NCI-H446 (cell line): ENCODE data around the gene UST.
"Not testable (repeated sequence)": the region's sequence is repeated elsewhere in the genome, so short reads cannot be mapped to it uniquely, and the experiment has no call there.

Experiments
- DNase-seq, 2 experiments: peaks; one replicate each; lab custom pipeline; 2025; lab: John Stamatoyannopoulos, UW

UST gene

DNA sequence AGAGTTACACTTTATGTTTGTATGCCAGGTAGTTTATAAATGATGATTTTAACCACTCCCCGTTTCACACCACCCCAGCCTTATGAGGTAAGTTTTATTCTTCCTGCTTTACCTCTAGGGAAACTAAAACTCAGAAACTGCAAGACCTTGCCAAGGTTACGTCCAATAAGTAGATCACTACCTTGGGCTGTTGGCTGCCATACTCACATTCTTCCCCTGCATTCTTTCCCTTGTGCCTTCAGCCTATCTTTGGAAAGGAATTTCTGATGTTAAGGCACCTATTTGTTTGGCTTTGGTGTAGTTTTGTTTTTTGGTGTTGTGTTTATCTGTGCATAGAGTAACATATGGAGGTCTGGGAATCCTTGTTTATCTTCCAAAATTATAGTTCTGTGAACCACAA is 122.1 kb downstream of the UST start:
- no peak for DNase-seq

DNA sequence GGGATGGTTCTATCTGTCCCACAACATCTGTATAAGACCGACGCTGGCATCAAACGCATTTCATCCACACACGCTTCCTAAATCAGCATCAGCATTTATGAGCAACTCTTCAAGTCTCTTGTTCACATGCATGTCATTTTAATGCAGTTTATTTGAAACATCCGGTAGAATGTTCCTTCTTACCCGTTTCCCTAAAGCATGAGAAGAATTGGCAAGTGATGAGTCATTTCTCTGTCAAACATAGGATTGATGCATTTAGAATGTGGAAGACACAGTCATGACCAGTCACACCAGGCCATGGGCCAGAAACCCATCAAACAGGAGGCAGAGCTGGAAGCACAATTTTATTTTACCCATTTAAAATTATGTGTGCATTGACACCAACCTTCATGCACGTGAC is 122.8 kb downstream of the UST start:
- no peak for DNase-seq

DNA sequence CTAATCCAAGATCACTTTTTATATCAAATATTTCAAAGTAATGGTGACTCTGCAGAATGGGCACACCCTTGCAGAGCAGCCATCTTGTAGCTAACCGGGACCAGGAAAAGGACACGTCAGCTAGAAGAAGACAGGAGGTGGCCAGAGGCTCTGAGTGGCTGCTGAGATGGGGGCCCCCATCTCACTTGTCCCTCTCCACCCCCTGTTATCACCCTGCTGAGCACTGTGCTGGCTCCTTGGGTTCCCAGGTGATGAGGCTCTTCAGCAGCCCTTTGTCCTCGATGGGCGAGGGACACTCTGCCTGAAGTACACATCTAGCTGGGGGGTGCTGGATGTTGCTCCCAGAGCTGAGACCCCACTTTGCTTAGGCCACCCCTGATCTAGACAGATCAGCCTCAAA is 126.3 kb downstream of the UST start:
- DNase-seq: no peak

DNA sequence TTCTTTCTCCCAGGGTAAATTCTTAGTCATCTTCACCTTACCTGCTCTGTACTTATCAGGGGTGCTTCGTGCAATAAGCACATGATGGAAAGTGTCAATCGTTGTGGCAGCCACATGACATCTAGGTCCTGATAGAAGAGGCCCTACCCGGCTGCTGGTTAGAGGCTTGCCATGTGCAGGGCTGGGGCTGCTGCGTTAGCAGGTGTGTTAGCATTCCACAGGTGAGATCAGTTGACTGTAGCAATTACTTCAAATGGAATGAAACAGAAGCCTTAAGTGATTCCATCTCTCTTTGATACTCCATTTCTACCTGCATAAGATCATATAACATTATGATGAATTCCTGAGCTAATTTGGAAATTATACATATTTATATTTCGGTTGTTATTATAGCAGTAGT is 127.0 kb downstream of the UST start:
- no peak for DNase-seq

DNA sequence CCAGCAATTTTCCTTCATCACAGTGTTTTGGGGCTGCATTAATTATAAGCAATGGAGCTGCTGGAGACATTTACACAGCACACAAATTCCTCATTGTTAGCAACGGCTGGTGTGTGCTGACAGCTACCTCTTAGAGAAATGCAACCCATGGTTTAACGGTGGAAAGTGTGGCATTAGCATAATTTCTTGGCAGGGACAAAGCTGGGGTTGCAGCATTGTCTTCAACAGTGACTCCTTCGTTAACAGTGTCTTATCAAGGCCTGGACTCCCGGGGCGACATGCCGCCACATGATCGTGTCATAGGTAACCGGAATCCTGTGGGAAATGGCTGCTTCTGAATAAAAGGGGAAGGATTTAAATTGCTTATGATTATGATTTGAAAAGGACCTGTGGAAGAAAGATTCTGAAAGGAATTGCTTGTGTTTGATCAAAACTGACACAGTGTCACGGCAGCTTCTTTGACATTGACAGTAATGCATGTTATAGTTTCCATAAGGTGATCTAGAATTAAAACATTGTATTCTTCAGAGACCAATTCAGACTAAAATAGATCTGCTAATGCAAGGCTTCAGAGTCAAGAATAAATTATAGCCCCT is 128.0 kb downstream of the UST start:
- DNase-seq: no peak

DNA sequence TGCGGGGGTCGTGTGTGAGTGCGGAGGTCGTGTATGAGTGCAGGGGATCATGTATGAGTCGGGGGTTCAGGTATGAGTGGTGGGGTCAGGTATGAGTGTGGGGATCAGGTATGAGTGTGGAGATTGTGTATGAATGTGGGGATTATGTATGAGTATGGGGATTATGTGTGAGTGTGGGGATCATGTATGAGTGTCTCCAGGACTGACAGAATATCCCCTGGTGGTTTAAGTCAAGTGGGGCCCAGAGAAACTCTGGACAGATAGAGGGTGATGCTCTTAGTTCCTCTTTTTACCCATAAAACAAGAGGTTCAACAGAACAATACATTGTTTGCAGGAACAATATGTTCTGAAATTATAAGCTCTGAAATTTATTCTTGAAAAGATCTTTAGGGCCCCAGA is 131.9 kb downstream of the UST start:
- DNase-seq: no peak

DNA sequence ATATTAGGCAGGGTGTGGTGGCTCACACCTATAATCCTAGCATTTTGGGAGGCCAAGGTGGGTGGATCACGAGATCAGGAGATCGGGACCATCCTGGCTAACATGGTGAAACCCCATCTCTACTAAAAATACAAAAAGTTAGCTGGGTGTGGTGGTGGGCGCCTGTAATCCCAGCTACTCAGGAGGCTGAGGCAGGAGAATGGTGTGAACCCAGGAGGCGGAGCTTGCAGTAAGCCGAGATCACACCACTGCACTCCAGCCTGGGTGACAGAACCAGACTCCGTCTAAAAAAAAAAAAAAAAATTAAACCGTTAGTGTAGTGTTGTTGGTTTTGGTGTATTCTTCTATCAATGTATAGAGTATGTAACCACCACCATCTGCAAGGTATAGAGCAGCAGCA is 133.9 kb downstream of the UST start:
- not testable (repeated sequence) for DNase-seq

DNA sequence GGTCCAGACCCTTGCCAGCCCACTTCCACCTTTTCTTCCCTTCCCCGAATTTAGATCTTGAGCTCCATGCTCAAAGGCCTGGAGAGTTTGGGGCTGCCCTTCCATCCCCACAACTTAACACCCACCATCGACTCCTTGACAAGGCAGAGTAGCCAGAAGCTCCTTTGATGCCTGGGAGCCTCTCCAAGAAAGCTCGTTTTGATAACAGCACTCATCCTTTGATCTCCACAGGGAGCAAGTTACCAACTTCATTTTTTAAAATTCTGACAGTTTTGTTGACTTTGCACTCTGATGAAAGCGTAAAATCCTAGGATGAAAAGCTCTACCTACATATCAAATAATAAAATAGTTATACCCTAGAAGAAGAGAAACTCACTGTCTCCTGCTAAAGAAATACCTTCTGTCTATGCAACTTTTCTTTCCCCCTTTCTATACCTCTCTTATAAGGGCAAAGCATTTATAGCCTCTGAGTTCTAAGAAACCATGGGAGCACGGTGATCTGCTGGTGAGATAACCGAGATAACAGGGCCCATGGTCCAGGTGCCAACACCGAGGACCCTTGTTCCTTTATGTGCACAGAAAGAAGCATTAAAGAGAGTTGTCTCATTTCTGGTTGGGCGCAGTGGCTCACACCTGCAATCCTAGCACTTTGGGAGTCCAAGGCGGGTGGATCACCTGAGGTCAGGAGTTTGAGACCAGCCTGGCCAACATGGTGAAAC is 134.9 kb downstream of the UST start:
- no peak for DNase-seq

DNA sequence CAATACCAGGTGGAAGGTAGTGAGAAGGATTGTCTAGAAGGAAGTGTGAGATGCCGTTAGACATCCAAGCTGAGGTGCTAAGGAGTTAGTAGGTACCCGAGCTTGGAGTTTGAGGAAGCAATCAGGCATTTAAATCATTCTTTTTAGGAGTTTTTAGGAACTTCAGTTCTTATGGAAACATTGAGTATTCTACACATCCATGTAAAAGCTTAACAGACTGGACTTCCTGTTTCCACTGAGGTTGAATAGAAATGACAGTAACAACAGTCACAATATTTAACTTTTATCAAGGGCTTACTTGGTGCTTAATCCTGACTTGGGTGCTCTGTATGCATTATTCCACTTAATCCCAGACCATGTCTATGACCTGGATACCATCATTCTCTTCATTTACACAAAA is 136.4 kb downstream of the UST start:
- DNase-seq: no peak

DNA sequence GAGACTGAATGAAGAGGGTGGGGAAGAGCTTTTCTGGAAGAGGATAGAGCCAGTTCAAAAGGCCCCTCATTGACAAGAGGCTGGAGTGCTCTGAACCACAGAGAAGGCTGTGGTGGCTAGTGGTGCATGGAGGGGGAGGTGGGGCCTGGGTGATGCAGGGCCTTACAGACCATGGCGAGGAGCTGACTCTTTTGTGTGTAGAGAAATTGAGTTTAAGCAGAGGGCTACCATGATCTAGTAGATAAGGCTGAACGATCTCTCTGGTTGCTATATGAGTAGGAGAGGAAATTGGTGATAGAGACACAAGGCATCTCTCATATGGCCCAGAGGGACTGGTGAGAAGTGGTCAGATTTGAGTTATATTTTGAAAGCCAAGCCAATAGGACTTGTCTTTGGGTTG is 137.6 kb downstream of the UST start:
- no peak for DNase-seq

DNA sequence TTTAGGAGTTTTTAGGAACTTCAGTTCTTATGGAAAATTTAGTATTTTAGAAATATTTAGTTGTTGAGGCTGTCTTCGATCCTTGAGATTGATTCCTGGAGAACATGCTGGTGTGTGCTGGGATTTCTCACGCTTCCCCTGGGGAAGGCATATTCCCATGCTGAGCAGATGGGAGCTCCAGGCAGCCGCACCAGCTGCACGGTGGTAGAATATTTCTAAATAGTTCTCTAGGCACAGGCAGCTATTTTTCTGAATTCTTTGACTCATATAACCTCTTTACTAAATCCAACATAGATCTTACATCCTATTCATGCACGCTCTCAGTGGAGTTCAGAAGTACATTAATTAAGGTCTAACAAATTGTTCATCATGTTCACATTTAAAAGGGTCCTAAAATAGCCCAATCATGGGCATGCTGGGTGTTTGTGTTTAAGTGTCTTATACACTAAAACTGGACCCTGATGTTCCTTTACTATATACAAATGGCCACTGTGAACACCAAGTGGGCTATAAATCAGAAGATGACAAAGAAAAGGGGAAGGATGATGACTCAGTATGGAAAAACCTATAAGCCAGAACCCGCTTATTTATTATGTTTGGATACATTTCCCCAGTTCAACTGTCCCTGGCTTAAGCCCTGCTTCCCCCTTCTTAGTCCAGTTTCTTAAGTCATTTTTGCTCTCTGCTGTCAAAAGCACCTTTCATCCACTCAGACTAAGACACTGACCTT is 138.5 kb downstream of the UST start:
- DNase-seq: no peak

DNA sequence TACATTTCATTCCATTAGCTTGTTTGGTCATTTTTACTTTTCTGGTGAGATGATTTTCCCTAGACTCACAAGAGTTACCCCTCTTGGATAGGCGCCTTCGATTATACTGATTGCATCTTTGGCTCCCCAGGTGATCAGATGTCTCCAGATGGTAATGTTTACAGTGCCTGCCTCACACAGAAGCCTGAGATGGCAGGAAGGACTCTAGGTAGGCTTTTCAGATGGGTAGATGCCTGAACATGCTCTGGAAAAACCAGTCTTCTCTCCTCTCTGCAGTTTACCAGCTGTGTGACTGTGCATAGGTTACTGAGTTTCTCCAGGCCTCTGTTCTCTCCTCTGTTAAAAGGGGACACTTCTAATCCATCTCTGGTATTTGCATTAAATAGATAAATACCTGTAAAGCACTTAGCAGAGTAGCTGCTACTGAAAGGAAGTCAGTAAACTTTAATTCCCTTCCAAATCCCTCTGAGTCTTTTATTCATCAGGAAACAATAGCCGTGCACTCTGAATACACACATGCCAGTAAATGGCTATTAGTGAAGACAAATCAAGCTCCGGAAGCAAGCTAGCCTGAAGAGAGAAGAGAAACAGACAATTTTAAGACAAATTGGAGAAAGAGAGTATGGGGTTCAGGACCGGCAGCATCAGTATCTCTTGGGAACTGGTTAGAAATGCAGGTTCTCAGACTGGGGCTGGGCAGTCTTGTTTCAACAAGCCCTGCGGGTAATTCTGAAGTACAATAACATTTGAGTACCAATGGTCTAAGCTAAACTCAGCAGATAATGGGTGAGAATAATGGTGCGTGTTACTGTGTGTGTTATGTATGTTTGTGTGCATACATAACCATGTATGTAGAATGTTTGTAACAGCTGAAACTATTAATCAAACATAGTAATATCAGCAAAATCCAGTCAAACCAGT is 139.4 kb downstream of the UST start:
- DNase-seq: no peak

DNA sequence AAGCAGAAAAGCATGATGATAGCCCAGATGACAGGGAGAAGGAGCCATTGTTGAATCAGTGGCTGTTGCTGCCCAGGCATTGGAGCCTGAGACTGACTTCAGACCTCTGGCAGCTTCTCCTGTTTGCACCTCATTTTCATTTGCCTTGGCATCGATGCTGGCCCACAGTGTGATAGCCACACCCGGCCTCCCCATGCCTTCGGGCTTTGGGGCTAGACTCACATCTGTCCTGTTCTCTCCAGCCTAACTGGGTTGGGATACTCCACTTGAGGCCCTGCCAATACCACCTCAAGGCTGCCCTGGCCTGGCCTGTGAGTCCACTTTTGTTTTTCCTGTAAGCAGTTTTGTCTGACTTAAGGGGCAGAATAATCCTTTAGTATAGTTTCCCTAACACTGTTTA is 140.4 kb downstream of the UST start:
- no peak for DNase-seq

DNA sequence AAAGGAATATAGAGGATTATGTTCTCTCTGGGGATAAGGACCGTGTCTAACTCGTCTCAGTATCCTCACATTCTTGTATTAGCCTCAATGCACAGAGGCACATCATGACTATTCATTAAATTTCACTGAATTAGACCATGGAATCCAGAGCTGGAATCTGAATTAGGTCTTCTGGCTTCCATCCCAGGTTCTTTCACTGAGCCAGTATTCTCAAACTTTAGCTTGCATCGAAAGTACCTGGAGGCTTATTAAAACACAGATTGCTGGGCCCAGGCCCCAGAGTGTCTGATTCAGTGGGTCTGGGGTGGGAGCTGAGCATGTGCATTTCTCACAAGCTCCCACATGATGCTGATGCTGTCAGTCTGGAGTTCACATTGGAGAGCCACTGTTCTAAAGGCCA is 142.0 kb downstream of the UST start:
- no peak for DNase-seq

DNA sequence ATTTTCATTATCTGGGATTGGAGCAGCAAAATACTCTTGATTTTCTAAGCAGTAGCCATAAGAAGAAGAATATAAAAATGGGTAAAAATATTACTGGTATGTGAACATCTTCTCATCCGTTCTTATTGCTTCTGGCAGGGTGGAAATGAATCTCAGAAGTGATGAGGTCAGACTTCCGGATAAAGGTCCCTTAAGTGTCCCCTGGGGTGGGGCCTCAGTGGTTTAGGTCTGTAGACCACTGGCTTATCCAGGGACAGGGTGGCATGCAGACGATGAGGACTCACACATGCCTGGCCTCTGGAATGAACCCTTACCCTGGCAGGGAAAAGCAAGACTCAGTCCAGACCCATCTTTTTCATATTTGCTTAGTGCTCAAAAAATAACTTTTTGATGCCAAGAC is 143.3 kb downstream of the UST start:
- DNase-seq: no peak

DNA sequence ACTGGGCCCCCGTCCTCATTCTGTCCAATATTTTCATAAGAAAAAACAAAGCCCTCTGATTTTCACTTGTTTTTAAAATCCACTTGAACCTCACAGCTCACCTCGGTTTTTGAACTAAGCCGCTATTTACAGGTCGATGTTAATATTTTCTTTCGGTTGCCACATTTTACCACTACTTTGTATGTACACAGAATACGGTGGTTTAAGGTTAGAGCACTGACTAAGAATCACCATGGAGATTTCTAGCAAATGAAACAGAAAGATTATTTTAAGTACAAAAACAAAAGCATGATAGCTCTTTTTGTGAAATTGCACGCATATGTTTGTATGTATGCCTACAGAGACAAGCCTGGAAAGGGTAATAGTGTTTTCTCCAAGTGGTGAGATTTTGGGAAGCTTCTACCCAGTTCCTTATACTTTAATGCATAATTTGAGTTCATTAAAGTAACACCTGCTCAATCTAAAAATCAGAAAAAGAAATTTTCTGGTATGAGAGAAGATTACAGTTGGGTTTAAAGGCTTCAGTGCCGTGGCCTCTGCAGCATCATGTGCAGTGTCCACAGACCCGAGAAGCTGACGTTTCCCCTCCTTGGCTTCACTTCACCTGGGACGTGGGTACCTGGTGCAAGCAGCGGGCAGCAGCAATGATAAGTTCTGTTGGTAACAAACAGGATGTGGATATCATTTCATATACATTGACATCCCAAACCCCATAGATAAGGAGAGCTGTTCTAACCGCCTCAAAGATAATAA is 144.0 kb downstream of the UST start:
- no peak for DNase-seq

DNA sequence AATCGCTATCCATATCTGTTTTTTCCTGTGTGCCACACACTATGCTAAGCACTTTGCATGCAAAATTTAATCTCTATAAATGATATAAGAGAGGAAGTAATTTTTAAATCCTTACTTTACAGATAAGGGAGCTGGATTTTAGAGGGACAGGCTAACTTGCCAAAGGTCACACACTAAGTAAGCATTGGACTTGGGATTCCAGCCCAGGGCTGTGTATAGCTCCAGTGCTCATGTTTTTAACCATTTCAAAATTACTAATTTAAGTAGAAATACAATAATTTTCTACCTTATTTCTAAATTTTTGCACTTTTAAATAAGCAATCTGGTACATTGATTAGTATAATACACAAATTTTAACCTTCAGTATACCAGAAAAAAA is 144.6 kb downstream of the UST start:
- DNase-seq: no peak

DNA sequence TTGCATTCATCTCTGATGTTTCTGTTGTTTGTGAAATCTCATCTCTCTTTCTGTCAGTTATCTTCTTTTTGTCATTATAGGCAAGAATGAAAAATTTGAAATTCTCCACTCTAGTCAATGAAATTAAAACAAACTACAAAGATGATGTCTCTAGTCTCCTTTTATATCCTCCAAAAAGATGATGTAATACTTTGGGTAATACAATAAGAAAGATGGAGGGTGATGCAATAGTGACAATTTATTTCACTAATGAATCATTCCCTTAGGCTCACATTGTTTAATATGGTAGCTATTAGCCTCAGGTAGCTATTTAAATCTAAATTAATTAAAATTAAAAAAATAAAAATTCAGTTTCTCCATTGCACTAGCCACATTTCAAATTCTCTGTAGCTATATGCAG is 145.4 kb downstream of the UST start:
- DNase-seq: no peak

DNA sequence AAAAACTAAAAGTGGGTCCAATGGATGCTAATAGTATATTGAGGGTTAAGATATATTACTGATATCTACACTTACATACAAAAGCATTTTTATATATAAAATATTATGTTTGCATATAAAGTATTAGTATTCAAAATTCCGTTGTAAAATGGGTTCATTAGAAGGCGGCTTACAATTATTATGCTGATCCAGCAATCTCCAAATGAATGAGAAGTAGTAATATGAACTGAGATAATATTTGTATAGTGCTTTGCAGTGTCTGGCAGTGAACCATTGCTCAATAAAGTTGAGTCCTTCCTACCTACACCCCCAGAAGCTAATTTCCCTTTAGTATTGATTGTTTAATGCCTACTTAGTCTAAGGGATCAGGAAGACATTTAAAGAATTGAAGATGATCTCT is 146.2 kb downstream of the UST start:
- DNase-seq: no peak

DNA sequence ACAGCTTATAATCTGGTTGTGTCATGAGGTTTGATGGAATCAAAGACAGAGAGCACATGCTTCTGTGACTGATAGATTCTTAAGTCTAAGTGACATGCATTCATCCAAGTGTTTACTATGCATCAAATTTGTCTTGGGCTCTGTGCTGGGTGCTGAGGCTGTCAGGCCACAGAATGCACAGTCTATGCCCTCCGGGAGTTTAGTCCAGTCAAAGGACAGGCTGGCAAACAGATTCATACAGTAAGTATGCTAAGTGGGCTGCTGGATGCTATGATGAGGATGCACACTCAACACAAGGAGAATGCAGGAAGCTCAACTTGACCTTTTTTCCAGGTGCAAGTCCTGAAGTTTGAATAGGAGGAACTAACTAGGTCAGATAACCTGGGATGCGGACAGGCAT is 146.7 kb downstream of the UST start:
- no peak for DNase-seq

DNA sequence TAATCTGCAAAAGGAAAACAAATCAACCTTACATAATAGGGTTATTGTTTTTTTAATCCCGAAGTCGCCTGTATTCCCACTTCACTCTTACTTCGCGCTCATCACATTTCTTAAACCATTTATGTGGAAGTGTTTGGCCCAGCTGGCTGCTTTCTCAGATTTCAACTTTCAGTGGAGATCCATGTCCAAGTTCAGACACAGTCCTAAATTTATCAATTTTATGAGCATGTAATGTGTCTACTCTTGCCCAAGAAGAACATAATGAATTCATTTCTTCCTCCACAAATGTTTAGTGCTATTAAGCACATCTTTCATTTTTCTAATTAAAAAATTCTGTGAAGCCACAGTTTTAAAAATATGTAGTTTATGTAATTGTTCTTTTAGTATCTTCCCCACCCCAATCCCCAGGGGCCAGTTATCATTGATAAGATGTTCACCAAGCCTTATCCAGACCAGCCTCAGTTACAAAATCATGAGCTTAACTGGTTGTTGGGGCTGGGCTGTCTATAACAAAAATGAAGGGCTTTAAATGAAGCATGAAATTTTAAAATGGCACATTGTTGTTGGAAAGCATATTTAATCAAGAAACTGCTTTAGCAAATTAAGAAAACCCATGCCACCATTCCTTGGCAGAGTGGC is 151.7 kb downstream of the UST start:
- DNase-seq: no peak
